ENCODE data around the gene SYK. TPM values are rescaled to one million over a fixed set of nuclear protein-coding genes. Genes with fewer than 3 reads are reported as not detected.

Gene SYK
- total RNA-seq, 2 experiments from 2014 or later: 0.11 to 0.64 TPM

DNA sequence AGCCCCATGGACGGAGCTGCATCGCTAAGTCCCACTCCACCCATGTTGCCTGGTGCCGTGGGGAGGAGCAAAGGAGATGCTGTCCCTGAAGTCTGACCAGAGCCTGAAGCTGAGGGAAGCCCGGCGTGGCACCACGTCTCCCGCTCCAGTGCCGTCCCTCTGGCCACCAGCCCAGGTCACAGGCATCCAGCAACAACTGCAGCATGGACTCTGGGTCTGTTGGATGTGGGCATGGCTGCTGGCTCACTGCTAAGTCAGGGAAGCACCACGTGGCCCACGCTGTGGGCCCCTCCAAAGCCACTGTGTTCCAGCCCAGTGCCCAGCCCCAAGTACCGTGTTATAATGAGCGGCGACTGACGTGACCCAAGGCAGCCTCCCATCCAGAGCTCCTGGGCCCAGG is 112.6 kb downstream of the SYK start:
- H3K4me3 Mint-ChIP-seq: no peak overlapping the region
- H3K9me3 Mint-ChIP-seq (ENCODE audit: low read depth): no peaks in the 10 kb centered on the region
- H3K27me3 Mint-ChIP-seq: no peaks in the 10 kb centered on the region
- no peaks in the 10 kb centered on the region for H3K4me1 Mint-ChIP-seq
- no peak overlapping the region for H3K27ac Mint-ChIP-seq
- intact Hi-C loops (cut with DNase I, micrococcal nuclease): loop anchor here (10.0 kb wide), 3 partner anchors 251 to 341 kb away; no protein-coding TSS in a partner anchor
- no peaks in the 10 kb centered on the region for H3K36me3 Mint-ChIP-seq (ENCODE audit: low read depth)
- DNase-seq: no peak
- CTCF ChIA-PET: interaction anchor here (0.6 to 3.7 kb wide), 45 partner anchors 8 to 859 kb away, joined by 3 to 30 read pairs (median 4); no protein-coding TSS in a partner anchor
- POLR2A ChIA-PET: interaction anchor here (0.6 to 2.2 kb wide), 4 partner anchors 294 to 813 kb away, joined by 3 to 7 read pairs (median 4); no protein-coding TSS in a partner anchor
- ATAC-seq: no peak

DNA sequence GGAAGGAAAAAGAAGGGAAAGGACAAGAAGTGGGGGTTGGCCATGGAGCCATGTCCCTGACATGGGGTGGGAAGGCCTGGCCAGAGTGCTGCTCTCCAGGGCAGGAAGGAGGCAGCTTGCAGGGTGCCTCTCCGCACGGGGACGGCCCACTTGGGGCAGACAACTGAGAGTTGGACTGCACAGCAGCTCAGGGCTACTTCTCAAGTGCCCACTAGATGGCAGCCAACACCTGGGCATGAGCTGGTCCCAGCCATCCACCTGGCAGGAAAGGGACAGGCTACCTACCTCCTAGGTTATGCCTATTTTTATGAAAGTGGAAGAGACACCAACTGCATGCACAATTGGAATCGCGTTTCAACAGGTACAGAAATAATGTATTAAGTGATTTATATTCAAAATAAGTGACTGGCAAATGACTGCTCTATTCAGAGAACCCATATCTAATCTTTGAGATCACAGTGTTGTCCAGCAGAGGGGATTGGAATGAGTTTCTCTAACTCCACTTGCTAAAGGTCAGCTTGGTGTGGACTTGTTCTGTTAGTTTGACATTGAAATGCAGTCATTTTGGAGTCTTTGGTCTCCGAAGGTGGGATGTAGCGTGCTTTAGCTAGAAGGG is 113.4 kb downstream of the SYK start:
- ATAC-seq (peak; percentile 98), DNase-seq (peak; percentile 89)
- intact Hi-C loops (cut with DNase I, micrococcal nuclease): loop anchor here (1.0 to 10.0 kb wide), 10 partner anchors 122 to 1037 kb away; partner anchors contain the start of gene ROR2 (in 1 of the 2)
- H3K9me3 Mint-ChIP-seq (ENCODE audit: low read depth): no peaks in the 10 kb centered on the region
- H3K27ac Mint-ChIP-seq: no peak overlapping the region
- ChIA-PET CTCF (interaction anchor here (0.6 to 3.7 kb wide), 90 partner anchors 9 to 912 kb away, joined by 3 to 30 read pairs (median 4); partner anchors contain the start of genes AUH and NFIL3), POLR2A (interaction anchor here (0.6 to 2.2 kb wide), 5 partner anchors 279 to 812 kb away, joined by 3 to 7 read pairs (median 3); no protein-coding TSS in a partner anchor)
- H3K4me1 Mint-ChIP-seq: no peaks in the 10 kb centered on the region
- no peaks in the 10 kb centered on the region for H3K27me3 Mint-ChIP-seq
- H3K36me3 Mint-ChIP-seq (ENCODE audit: low read depth): no peaks in the 10 kb centered on the region
- H3K4me3 Mint-ChIP-seq: no peak overlapping the region

DNA sequence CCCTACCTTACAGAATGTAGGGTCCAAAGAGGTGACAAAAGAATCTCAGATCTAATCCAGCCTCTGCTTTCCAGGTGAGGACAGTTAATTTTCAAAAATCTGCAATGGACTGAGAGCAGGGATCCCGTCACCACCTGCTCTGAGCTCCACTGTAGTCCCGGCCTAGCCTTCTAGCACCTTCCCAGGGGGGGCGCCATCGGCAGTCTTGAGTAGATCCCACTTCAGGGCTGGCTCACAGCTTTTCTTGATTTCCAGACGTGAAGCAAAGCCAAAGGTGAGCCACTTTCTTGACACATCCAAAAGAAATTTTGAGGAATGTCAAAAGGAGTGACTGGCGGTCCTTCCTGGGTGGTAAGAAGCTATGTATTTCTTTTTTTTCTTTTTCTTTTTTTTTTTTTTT is 114.1 kb downstream of the SYK start:
- ChIA-PET POLR2A (interaction anchor here (0.6 to 2.2 kb wide), 5 partner anchors 278 to 511 kb away, joined by 3 to 7 read pairs (median 3); partner anchors contain the start of gene NFIL3), CTCF (interaction anchor here (0.7 to 3.7 kb wide), 67 partner anchors 10 to 911 kb away, joined by 3 to 30 read pairs (median 4); partner anchors contain the start of genes AUH and NFIL3)
- Mint-ChIP-seq H3K27ac (no peak overlapping the region), H3K9me3 (ENCODE audit: low read depth) (no peaks in the 10 kb centered on the region), H3K4me3 (no peak overlapping the region), H3K36me3 (ENCODE audit: low read depth) (no peaks in the 10 kb centered on the region), H3K4me1 (no peaks in the 10 kb centered on the region), H3K27me3 (no peaks in the 10 kb centered on the region)
- ATAC-seq (peak; percentile 62), DNase-seq (peak; percentile 82)
- intact Hi-C loops (cut with DNase I, micrococcal nuclease): loop anchor here (1.0 to 10.0 kb wide), 10 partner anchors 122 to 1037 kb away; partner anchors contain the start of gene ROR2 (in 1 of the 2)

DNA sequence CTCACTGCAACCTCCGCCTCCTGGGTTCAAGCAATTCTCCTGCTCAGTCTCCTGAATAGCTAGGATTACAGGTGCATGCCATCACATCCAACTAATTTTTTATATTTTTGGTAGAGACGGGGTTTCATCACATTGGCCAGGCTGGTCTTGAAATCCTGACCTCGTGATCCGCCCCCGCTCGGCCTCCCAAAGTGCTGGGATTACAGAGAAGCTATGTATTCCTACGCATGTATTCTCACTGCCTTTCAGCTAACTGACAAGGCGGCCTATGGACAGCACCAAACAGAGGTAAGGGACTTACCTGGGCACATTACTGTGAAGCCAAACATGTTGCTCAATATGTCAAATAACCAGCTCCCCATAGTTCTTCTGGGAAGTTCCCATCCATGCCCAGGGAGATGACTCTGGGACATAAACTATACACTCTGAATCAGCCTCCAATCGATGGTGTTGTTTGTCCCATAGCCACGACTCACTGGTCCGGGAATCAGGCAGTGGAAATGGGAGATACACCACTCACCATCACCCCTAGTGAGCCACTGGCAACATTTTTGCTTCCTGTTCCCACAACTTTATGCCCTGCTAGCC is 114.6 kb downstream of the SYK start:
- no peak for ATAC-seq
- ChIA-PET CTCF (interaction anchor here (0.7 to 3.7 kb wide), 43 partner anchors 10 to 811 kb away, joined by 3 to 30 read pairs (median 4); partner anchors contain the start of genes AUH and NFIL3), POLR2A (interaction anchor here (0.6 to 2.2 kb wide), 3 partner anchors 443 to 510 kb away, joined by 3 to 7 read pairs (median 5); partner anchors contain the start of gene NFIL3)
- H3K4me3 Mint-ChIP-seq: no peak overlapping the region
- intact Hi-C loops (cut with DNase I, micrococcal nuclease): loop anchor here (5.0 to 10.0 kb wide), 5 partner anchors 121 to 1036 kb away; partner anchors contain the start of gene ROR2 (in 1 of the 2)
- no peaks in the 10 kb centered on the region for H3K4me1 Mint-ChIP-seq
- DNase-seq: no peak
- no peaks in the 10 kb centered on the region for H3K9me3 Mint-ChIP-seq (ENCODE audit: low read depth)
- no peak overlapping the region for H3K27ac Mint-ChIP-seq
- H3K36me3 Mint-ChIP-seq (ENCODE audit: low read depth): no peaks in the 10 kb centered on the region
- no peaks in the 10 kb centered on the region for H3K27me3 Mint-ChIP-seq

DNA sequence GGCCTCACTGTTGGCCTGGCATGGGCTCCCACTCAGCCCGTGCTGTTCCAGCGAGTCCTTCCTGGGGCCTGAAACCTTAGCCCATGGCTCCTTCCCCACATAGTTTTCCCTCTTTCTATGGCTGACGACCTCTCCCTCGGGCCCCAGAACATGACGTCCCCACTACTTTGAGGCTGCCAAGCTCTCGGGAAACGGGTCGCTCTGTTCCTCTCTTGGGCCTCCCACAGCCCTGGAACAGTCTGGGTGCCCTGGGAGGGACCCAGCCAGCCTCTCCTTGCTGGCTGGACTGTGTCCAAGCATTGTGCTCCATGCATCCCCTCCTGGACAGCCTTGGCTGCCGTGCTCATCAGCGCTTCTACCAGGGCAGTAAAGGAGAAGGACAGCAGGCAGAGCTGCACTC is 118.3 kb downstream of the SYK start:
- Mint-ChIP-seq H3K36me3 (ENCODE audit: low read depth) (no peaks in the 10 kb centered on the region), H3K9me3 (ENCODE audit: low read depth) (no peaks in the 10 kb centered on the region), H3K27ac (no peak overlapping the region), H3K4me1 (no peaks in the 10 kb centered on the region), H3K27me3 (peaks cover 9% of the 10 kb centered on the region), H3K4me3 (no peak overlapping the region)
- ATAC-seq (no peak), DNase-seq (no peak)
- ChIA-PET CTCF (no interaction called here), POLR2A (no interaction called here)
- intact Hi-C loops (cut with DNase I, micrococcal nuclease): loop anchor here (5.0 to 10.0 kb wide), 5 partner anchors 117 to 1032 kb away; partner anchors contain the start of gene ROR2 (in 1 of the 2)

DNA sequence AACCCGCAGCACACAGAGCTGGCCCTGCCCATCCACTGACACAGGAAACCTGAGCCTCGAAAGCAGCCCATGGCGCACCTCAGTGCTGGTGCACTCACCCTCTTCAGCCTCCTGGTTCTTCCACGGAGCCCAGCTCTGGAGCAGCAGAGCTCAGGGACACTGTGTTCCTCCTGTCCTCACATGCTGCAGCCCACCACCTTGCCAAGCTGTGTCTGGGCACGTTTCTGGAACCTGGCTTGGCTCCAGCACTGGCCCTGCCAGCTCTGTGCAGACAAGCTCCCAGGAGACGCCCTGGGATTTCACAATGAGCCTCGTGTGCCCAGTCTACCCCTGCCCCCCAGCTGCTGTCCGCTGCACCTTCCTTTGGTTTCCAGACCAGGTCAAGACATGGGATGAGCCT is 119.5 kb downstream of the SYK start:
- ATAC-seq: no peak
- H3K9me3 Mint-ChIP-seq (ENCODE audit: low read depth): no peaks in the 10 kb centered on the region
- H3K27ac Mint-ChIP-seq: no peak overlapping the region
- no peak for DNase-seq
- no peaks in the 10 kb centered on the region for H3K36me3 Mint-ChIP-seq (ENCODE audit: low read depth)
- peaks cover 13% of the 10 kb centered on the region for H3K27me3 Mint-ChIP-seq
- no peak overlapping the region for H3K4me3 Mint-ChIP-seq
- intact Hi-C loops (cut with DNase I, micrococcal nuclease): no loop called here
- POLR2A ChIA-PET: no interaction called here
- H3K4me1 Mint-ChIP-seq: no peaks in the 10 kb centered on the region
- CTCF ChIA-PET: interaction anchor here (2.4 kb wide), 1 partner anchor 9 kb away, joined by 6 read pairs; no protein-coding TSS in a partner anchor

DNA sequence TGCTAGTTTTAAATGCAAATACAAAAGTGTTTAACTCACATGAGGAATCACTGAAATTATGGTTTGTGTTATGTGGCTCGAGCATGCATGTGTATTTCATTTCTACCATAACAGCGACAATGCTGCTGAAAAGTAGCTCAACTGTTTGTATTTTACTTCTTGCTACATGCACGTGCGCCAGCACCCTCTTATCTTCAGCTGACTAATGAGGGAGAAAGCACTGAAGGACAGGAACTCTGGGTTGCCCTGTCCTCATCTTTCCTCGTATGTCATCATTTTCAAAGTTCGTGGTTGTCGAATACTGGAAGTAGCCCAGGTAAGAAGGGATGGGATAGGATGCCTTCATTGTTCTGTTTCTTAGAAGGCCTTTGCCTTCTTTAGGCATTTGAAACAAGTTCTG is 120.3 kb downstream of the SYK start:
- intact Hi-C loops (cut with DNase I, micrococcal nuclease): no loop called here
- Mint-ChIP-seq H3K27ac (no peak overlapping the region), H3K9me3 (ENCODE audit: low read depth) (no peaks in the 10 kb centered on the region), H3K36me3 (ENCODE audit: low read depth) (no peaks in the 10 kb centered on the region), H3K4me3 (no peak overlapping the region), H3K4me1 (no peaks in the 10 kb centered on the region), H3K27me3 (peaks cover 17% of the 10 kb centered on the region)
- POLR2A ChIA-PET: no interaction called here
- ATAC-seq: no peak
- DNase-seq: no peak
- CTCF ChIA-PET: interaction anchor here (2.4 kb wide), 1 partner anchor 10 kb away, joined by 6 read pairs; no protein-coding TSS in a partner anchor

DNA sequence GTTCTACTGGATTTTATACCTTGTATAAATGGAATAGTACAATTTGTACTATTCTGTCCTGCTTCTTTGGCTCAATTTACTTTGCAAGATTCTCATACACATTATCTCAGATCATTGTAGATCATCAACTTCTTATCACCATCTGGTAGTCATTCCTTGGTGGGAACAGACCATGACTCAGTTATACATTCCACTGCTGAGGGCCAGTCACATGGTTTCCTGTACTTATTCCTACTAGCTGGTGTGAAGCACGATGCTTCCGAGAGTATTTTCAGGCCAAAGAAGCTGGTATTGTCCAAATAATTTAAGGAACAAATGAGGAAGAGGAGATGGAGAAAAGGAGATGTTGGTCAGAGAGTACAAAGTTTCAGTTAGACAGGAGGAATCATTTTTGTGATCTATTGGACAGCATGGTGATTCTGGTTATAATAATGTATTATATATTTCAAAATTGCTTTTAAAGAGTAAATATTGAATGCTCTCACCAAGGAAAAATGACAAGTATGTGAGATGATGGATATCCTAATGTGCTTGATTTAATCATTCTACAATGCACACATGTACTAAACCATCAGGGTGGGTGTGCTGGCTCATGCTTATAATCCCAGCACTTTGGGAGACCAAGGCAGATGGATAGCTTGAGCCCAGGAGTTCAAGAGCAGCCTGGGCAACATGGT is 124.1 kb downstream of the SYK start:
- Mint-ChIP-seq H3K27me3 (peaks cover 20% of the 10 kb centered on the region), H3K27ac (no peak overlapping the region), H3K4me1 (no peaks in the 10 kb centered on the region), H3K36me3 (ENCODE audit: low read depth) (no peaks in the 10 kb centered on the region), H3K4me3 (no peak overlapping the region), H3K9me3 (ENCODE audit: low read depth) (no peaks in the 10 kb centered on the region)
- ChIA-PET POLR2A (no interaction called here), CTCF (interaction anchor here (3.1 kb wide), 1 partner anchor 10 kb away, joined by 15 read pairs; no protein-coding TSS in a partner anchor)
- intact Hi-C loops (cut with DNase I, micrococcal nuclease): no loop called here
- no peak for DNase-seq
- ATAC-seq: no peak

DNA sequence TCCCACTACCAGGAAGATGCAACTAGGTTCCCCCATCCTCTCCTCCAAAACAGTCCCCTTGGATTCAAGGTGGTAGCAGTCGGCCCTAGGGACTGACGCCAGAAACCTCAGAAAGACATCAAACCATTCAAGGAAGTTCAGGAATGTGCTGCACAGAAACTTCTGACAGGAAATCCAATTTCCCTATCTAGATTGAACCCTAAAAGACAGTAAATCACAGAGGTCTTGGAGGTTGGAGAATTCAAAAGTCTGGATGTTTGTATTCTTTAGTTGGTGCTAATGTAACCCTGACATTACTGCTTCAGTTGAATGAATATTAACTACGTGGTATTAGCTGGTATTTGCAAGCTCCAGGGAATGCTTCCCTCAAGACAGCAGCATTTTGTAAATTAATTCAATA is 125.3 kb downstream of the SYK start:
- intact Hi-C loops (cut with DNase I, micrococcal nuclease): no loop called here
- peaks cover 20% of the 10 kb centered on the region for H3K27me3 Mint-ChIP-seq
- CTCF ChIA-PET: interaction anchor here (3.1 kb wide), 1 partner anchor 11 kb away, joined by 15 read pairs; no protein-coding TSS in a partner anchor
- H3K36me3 Mint-ChIP-seq (ENCODE audit: low read depth): no peaks in the 10 kb centered on the region
- H3K9me3 Mint-ChIP-seq (ENCODE audit: low read depth): no peaks in the 10 kb centered on the region
- no peak overlapping the region for H3K4me3 Mint-ChIP-seq
- DNase-seq: no peak
- H3K27ac Mint-ChIP-seq: no peak overlapping the region
- ATAC-seq: no peak
- no peaks in the 10 kb centered on the region for H3K4me1 Mint-ChIP-seq
- POLR2A ChIA-PET: no interaction called here

DNA sequence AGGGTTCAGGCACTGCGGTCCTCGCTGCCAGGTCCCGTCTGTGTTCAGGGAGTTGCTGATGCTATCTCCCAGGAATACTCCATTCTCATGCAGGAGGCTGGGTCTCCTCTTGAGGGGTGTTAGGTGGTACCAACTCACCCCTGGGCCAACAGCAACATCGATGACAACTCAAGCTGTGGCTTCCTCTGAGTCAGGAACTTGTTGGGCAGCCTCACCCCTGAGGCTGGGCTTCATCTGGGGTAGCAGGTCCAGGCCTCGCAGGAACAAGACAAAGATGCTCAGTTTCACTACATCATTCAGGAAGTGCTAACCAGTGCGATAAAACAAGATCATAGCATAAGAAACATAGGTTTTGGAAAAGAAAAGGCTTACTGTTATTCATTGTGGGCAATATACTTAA is 125.9 kb downstream of the SYK start:
- Mint-ChIP-seq H3K36me3 (ENCODE audit: low read depth) (no peaks in the 10 kb centered on the region), H3K27me3 (peaks cover 20% of the 10 kb centered on the region), H3K4me3 (no peak overlapping the region), H3K27ac (no peak overlapping the region), H3K9me3 (ENCODE audit: low read depth) (no peaks in the 10 kb centered on the region), H3K4me1 (no peaks in the 10 kb centered on the region)
- no peak for DNase-seq
- CTCF ChIA-PET: interaction anchor here (3.1 kb wide), 1 partner anchor 12 kb away, joined by 15 read pairs; no protein-coding TSS in a partner anchor
- POLR2A ChIA-PET: no interaction called here
- intact Hi-C loops (cut with DNase I, micrococcal nuclease): no loop called here
- ATAC-seq: no peak

DNA sequence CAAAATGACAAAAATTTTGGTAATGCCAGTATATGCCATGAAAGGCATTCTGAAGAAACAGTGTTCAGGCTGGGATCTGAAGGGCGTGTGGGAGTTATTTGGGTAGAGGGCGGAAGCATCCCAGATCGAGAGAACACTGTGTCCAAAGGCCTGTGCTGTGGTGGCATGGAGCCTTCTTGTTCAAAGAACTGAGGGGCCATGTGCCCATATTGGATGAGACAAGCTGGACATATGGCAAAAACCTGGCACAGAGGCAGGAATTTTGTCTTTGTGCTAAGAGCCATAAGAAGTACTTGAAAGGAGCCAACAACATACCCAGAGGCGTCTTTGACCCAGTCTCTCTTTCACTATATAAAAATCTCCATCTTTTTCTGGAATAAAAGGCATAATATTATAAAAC is 128.0 kb downstream of the SYK start:
- H3K9me3 Mint-ChIP-seq (ENCODE audit: low read depth): no peaks in the 10 kb centered on the region
- H3K36me3 Mint-ChIP-seq (ENCODE audit: low read depth): no peaks in the 10 kb centered on the region
- H3K4me3 Mint-ChIP-seq: no peak overlapping the region
- intact Hi-C loops (cut with DNase I, micrococcal nuclease): no loop called here
- ATAC-seq (no peak), DNase-seq (no peak)
- ChIA-PET CTCF (interaction anchor here (1.2 to 1.8 kb wide), 2 partner anchors 13 to 14 kb away, joined by 4 to 9 read pairs; no protein-coding TSS in a partner anchor), POLR2A (no interaction called here)
- peaks cover 19% of the 10 kb centered on the region for H3K27me3 Mint-ChIP-seq
- H3K27ac Mint-ChIP-seq: no peak overlapping the region
- no peaks in the 10 kb centered on the region for H3K4me1 Mint-ChIP-seq
